K562 (cell line): ENCODE results near the gene ZKSCAN4. TPM values are rescaled to one million over a fixed set of nuclear protein-coding genes. Genes with fewer than 3 reads are reported as not detected.

Experiments used
- BCOR ChIP-seq: fragments of 450-650 bp; IDR thresholded peaks from 2 replicates; pipeline ENCODE4 v1.6.1; 2016
- BRCA1 ChIP-seq, 2 experiments: fragments of 450-650 bp in 1 of 2; sonication (generic) in 1 of 2; formaldehyde crosslinking in 1 of 2; IDR thresholded peaks; 2 replicates each; pipeline versions ENCODE4 v1.5.0 to v1.6.1; 2017 to 2020; ENCODE audit warnings: mild to moderate bottlenecking in 1 of 2, missing genetic modification reagents in 1 of 2
- CBFA2T2 ChIP-seq: fragments of 450-650 bp; conservative IDR thresholded peaks from 2 replicates; pipeline ENCODE4 v1.6.1; 2017; ENCODE audit warnings: mild to moderate bottlenecking
- CBX5 ChIP-seq: IDR thresholded peaks from 2 replicates; pipeline ENCODE4 v1.6.1; 2014; ENCODE audit warnings: low read depth, borderline replicate concordance
- CEBPG ChIP-seq, 3 experiments: fragments of 200-800 bp in 1 of 3; sonication (Bioruptor generic) in 1 of 3; sonication (generic) in 1 of 3; formaldehyde crosslinking in 1 of 3; IDR thresholded peaks in 2 of 3; conservative IDR thresholded peaks in 1 of 3; 2 replicates each; pipeline versions ENCODE4 v1.6.1 to v1.8.0; 2016 to 2022; ENCODE audit warnings: missing compliant biosample characterization in 2 of 3, missing genetic modification characterization in 2 of 3, mild to moderate bottlenecking in 1 of 3, missing genetic modification reagents in 1 of 3
- CTBP1 ChIP-seq: fragments of 450-650 bp; IDR thresholded peaks from 2 replicates; pipeline ENCODE4 v1.6.1; 2016; ENCODE audit warnings: borderline replicate concordance
- HIVEP1 ChIP-seq: fragments of 250-450 bp; sonication (Bioruptor Pico); IDR thresholded peaks from 2 replicates; pipeline ENCODE4 v1.4.0; 2020; ENCODE audit warnings: mild to moderate bottlenecking
- HNRNPLL ChIP-seq: fragments of 200-400 bp; formaldehyde crosslinking; IDR thresholded peaks from 2 replicates; pipeline ENCODE4 v1.6.1; 2017; ENCODE audit warnings: low read length, low read depth, mild to moderate bottlenecking; ENCODE audit not compliant: poor library complexity, severe bottlenecking
- KDM5B ChIP-seq: fragments of 200-600 bp; sonication (generic); IDR thresholded peaks from 2 replicates; pipeline ENCODE4 v1.6.1; 2012; ENCODE audit warnings: low read depth, mild to moderate bottlenecking, moderate library complexity, low read length, control low read depth, inconsistent platforms; ENCODE audit not compliant: insufficient replicate concordance
- MCM2 ChIP-seq: fragments of 450-650 bp; IDR thresholded peaks from 2 replicates; pipeline ENCODE4 v1.6.1; 2017; ENCODE audit warnings: low read depth, mild to moderate bottlenecking
- PML ChIP-seq: IDR thresholded peaks from 2 replicates; pipeline ENCODE4 v1.6.1; 2012; ENCODE audit warnings: low read length, inconsistent platforms
- PTRF ChIP-seq: fragments of 450-650 bp; IDR thresholded peaks from 2 replicates; pipeline ENCODE4 v1.6.1; 2016; ENCODE audit warnings: mild to moderate bottlenecking, missing genetic modification characterization, missing compliant biosample characterization
- RB1 ChIP-seq: fragments of 450-650 bp; IDR thresholded peaks from 2 replicates; pipeline ENCODE4 v1.6.1; 2017; ENCODE audit warnings: low read depth, mild to moderate bottlenecking
- SNRNP70 ChIP-seq: fragments of 200-400 bp; formaldehyde crosslinking; optimal IDR thresholded peaks from 2 replicates; pipeline ENCODE3; 2017; ENCODE audit warnings: low read depth, low read length
- TCF3 ChIP-seq: sonication (generic); formaldehyde crosslinking; IDR thresholded peaks from 2 replicates; pipeline ENCODE4 v1.4.0; 2020; ENCODE audit warnings: mild to moderate bottlenecking, missing genetic modification reagents
- ZNF217 ChIP-seq: sonication (generic); formaldehyde crosslinking; IDR thresholded peaks from 2 replicates; pipeline ENCODE4 v1.8.0; 2022; ENCODE audit warnings: mild to moderate bottlenecking, missing genetic modification reagents
- polyA plus RNA-seq, 8 experiments: library from polyadenylated mRNA; depleted of rRNA in 4 of 8; stranded (reverse) in 5 of 8; unstranded in 3 of 8; fragments of >200 nt; fragmentation: Nextera tagmentation in 2 of 8; fragmentation: Illumina TruSeq in 1 of 8; extraction: Ambion mirVana in 2 of 8; extraction: Trizol in 1 of 8; gene quantifications; 2 replicates each; pipeline versions ENCODE4 v1.2.1 to v1.2.3, GENCODE V29; 2011 to 2014; ENCODE audit warnings: inconsistent platforms in 1 of 8, missing spikeins in 1 of 8
- total RNA-seq, 7 experiments: library from RNA; depleted of rRNA in 6 of 7; stranded (reverse); fragments of >200 nt in 6 of 7; fragmentation: Illumina TruSeq in 2 of 7; extraction: Trizol in 2 of 7; gene quantifications; 2 replicates each; pipeline versions ENCODE4 v1.2.1 to v1.2.3, GENCODE V29; 2011 to 2021; ENCODE audit warnings: low replicate concordance in 1 of 7
- TF ChIP-seq, protein P1 (sequence below): sonication (generic); formaldehyde crosslinking; IDR thresholded peaks from 2 replicates; pipeline ENCODE4 v1.8.0; 2022; ENCODE audit warnings: mild to moderate bottlenecking, missing genetic modification reagents, borderline replicate concordance
- TF ChIP-seq, protein P2 (sequence below): fragments of 250-450 bp; sonication (Bioruptor Pico); IDR thresholded peaks from 2 replicates; pipeline ENCODE4 v1.8.0; 2021; ENCODE audit warnings: moderate library complexity, mild to moderate bottlenecking, inconsistent platforms
- TF ChIP-seq, protein P3 (sequence below): sonication (generic); formaldehyde crosslinking; IDR thresholded peaks from 2 replicates; pipeline ENCODE4 v1.9.0; 2022; ENCODE audit warnings: mild to moderate bottlenecking, missing genetic modification reagents
- TF ChIP-seq, protein P4 (sequence below): fragments of 450-650 bp; IDR thresholded peaks from 2 replicates; pipeline ENCODE4 v1.7.0; 2016; ENCODE audit warnings: borderline replicate concordance

Gene ZKSCAN4
- total and polyA plus RNA-seq, 9 of the 15 experiments (the other 6 are each of a cell fraction or from before 2014, with no cell fraction given): 1.2 to 5.3 (median 4.7) TPM

DNA sequence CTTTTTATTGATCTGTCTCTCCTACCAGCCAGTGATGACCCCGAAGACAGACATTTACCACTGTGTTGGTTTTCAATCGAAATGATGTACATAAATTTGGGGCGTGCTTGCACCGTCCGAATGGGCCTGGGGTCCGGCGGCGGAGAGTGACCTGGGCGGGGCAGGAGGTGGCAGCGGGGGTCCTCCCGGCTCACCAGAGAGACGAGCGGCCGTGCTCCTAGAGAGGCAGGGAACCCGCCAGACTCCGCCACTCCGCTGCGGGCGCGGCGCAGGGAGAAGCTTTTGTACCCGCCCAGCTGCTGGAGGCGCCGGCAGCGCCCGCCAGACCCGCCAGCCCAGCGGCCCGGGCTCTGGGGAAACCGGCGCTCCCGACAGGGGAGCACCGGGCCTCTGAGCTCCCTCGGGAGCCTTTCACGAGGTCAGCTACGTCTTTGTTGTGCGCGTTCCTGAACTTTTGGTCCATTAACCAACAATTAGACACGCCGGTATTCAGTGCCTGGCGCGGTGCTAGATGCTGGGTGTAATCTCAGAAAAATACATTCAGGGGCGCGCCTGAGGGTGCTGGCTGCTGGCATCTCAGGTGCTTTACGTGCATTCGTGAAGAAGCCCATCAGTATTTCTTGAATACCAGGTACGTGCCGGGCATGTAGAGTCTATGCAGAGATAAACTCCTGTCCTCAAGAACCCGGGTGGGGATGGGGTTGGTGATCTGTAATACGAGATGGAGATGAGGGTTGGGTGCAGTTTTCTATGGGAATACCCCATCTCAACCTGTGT is 29.4 kb upstream of the ZKSCAN4 start, which contains the start of gene PGBD1 (continued):
- TF ChIP-seq HNRNPLL: peak; percentile 95
- TF ChIP-seq, protein P1, sequence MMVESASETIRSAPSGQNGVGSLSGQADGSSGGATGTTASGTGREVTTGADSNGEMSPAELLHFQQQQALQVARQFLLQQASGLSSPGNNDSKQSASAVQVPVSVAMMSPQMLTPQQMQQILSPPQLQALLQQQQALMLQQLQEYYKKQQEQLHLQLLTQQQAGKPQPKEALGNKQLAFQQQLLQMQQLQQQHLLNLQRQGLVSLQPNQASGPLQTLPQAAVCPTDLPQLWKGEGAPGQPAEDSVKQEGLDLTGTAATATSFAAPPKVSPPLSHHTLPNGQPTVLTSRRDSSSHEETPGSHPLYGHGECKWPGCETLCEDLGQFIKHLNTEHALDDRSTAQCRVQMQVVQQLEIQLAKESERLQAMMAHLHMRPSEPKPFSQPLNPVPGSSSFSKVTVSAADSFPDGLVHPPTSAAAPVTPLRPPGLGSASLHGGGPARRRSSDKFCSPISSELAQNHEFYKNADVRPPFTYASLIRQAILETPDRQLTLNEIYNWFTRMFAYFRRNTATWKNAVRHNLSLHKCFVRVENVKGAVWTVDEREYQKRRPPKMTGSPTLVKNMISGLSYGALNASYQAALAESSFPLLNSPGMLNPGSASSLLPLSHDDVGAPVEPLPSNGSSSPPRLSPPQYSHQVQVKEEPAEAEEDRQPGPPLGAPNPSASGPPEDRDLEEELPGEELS (CRISPR knock-in tag): peak; percentile 18; the same call in 1 of the 2 replicates
- TF ChIP-seq BRCA1 (IDR thresholded peaks at IDR 0.05): no peak
- TF ChIP-seq BRCA1 (CRISPR knock-in tag; IDR thresholded peaks at IDR 0.05): no peak
- TF ChIP-seq BCOR: peak; percentile 16; the same call in 1 of the 2 replicates
- TF ChIP-seq, protein P2, sequence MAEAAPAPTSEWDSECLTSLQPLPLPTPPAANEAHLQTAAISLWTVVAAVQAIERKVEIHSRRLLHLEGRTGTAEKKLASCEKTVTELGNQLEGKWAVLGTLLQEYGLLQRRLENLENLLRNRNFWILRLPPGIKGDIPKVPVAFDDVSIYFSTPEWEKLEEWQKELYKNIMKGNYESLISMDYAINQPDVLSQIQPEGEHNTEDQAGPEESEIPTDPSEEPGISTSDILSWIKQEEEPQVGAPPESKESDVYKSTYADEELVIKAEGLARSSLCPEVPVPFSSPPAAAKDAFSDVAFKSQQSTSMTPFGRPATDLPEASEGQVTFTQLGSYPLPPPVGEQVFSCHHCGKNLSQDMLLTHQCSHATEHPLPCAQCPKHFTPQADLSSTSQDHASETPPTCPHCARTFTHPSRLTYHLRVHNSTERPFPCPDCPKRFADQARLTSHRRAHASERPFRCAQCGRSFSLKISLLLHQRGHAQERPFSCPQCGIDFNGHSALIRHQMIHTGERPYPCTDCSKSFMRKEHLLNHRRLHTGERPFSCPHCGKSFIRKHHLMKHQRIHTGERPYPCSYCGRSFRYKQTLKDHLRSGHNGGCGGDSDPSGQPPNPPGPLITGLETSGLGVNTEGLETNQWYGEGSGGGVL (CRISPR knock-in tag): no peak
- no peak for TF ChIP-seq ZNF217 (CRISPR knock-in tag)
- TF ChIP-seq CBX5: no peak
- TF ChIP-seq SNRNP70: no peak
- TF ChIP-seq KDM5B: peak; percentile 88
- TF ChIP-seq RB1: peak; percentile 88
- TF ChIP-seq TCF3 (CRISPR knock-in tag): peak; percentile 25; the same call in 1 of the 2 replicates
- 0 out of 2 replicates have a peak, but pooled peaks have one; percentile 14 for TF ChIP-seq CBFA2T2
- TF ChIP-seq PML: peak; percentile 41; the same call in 1 of the 2 replicates
- no peak for TF ChIP-seq MCM2
- TF ChIP-seq, protein P3, sequence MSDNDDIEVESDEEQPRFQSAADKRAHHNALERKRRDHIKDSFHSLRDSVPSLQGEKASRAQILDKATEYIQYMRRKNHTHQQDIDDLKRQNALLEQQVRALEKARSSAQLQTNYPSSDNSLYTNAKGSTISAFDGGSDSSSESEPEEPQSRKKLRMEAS (CRISPR knock-in tag): 0 out of 2 replicates have a peak, but pooled peaks have one; percentile 34
- TF ChIP-seq HIVEP1 (CRISPR knock-in tag): no peak
- TF ChIP-seq CEBPG (CRISPR knock-in tag; IDR thresholded peaks at IDR 0.05): no peak
- no peak for TF ChIP-seq CEBPG (tag; conservative IDR thresholded peaks at IDR 0.05 in 1 of 2, IDR thresholded peaks at IDR 0.05 in 1 of 2)
- TF ChIP-seq, protein P4, sequence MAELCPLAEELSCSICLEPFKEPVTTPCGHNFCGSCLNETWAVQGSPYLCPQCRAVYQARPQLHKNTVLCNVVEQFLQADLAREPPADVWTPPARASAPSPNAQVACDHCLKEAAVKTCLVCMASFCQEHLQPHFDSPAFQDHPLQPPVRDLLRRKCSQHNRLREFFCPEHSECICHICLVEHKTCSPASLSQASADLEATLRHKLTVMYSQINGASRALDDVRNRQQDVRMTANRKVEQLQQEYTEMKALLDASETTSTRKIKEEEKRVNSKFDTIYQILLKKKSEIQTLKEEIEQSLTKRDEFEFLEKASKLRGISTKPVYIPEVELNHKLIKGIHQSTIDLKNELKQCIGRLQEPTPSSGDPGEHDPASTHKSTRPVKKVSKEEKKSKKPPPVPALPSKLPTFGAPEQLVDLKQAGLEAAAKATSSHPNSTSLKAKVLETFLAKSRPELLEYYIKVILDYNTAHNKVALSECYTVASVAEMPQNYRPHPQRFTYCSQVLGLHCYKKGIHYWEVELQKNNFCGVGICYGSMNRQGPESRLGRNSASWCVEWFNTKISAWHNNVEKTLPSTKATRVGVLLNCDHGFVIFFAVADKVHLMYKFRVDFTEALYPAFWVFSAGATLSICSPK: no peak
- no peak for TF ChIP-seq PTRF
- TF ChIP-seq CTBP1: peak; percentile 74; the same call in 1 of the 2 replicates
